Endothelial cell of hepatic sinusoid (primary cell): ENCODE results near the gene WDFY3.

Source experiments
- in situ Hi-C: cut with HindIII; loops from 2 replicates; pipeline ENCODE4 v1.10.0; 2017; ENCODE audit warnings: low sequenced_read_pairs

Gene WDFY3

GRCh38 chr4:84912741-84913140 lies 53.7 kb downstream of the WDFY3 start:
- in situ Hi-C loops: no loop called here

- in situ Hi-C loops: no loop called here
These were observed 57.6 kb downstream of the WDFY3 start for GRCh38 chr4:84908876-84909275.

- in situ Hi-C loops: no loop called here
These were observed 59.3 kb downstream of the WDFY3 start for GRCh38 chr4:84907145-84907544.

GRCh38 chr4:84905646-84906045 lies 60.8 kb downstream of the WDFY3 start:
- in situ Hi-C loops: no loop called here

- in situ Hi-C loops: no loop called here
These were observed 64.7 kb downstream of the WDFY3 start for GRCh38 chr4:84901740-84902281.

GRCh38 chr4:84901173-84901572 lies 65.3 kb downstream of the WDFY3 start:
- in situ Hi-C loops: no loop called here

- in situ Hi-C loops: loop anchor here (5.0 to 10.0 kb wide), 2 partner anchors 52 to 95 kb away; no protein-coding TSS in a partner anchor
These were observed 66.9 kb downstream of the WDFY3 start for GRCh38 chr4:84899616-84900015.

GRCh38 chr4:84897516-84897915 lies 69.0 kb downstream of the WDFY3 start:
- in situ Hi-C loops: loop anchor here (5.0 to 10.0 kb wide), 2 partner anchors 50 to 93 kb away; no protein-coding TSS in a partner anchor

GRCh38 chr4:84895283-84895682 lies 71.2 kb downstream of the WDFY3 start:
- in situ Hi-C loops: loop anchor here (5.0 to 10.0 kb wide), 2 partner anchors 48 to 90 kb away; no protein-coding TSS in a partner anchor

- in situ Hi-C loops: loop anchor here (5.0 to 10.0 kb wide), 2 partner anchors 47 to 90 kb away; no protein-coding TSS in a partner anchor
These were observed 71.9 kb downstream of the WDFY3 start for GRCh38 chr4:84894621-84895020.

- in situ Hi-C loops: loop anchor here (10.0 kb wide), 1 partner anchor 88 kb away; no protein-coding TSS in a partner anchor
These were observed 73.5 kb downstream of the WDFY3 start for GRCh38 chr4:84892950-84893349.

- in situ Hi-C loops: no loop called here
These were observed 78.7 kb downstream of the WDFY3 start for GRCh38 chr4:84887824-84888223.

- in situ Hi-C loops: no loop called here
These were observed 86.8 kb downstream of the WDFY3 start for GRCh38 chr4:84879651-84880200.

GRCh38 chr4:84878546-84878945 lies 87.9 kb downstream of the WDFY3 start:
- in situ Hi-C loops: no loop called here

- in situ Hi-C loops: no loop called here
These were observed 88.4 kb downstream of the WDFY3 start for GRCh38 chr4:84878090-84878489.

- in situ Hi-C loops: no loop called here
These were observed 89.2 kb downstream of the WDFY3 start for GRCh38 chr4:84877051-84877833.

GRCh38 chr4:84875636-84876371 lies 90.7 kb downstream of the WDFY3 start:
- in situ Hi-C loops: no loop called here

- in situ Hi-C loops: no loop called here
These were observed 91.9 kb downstream of the WDFY3 start for GRCh38 chr4:84874619-84875018.

GRCh38 chr4:84870398-84871163 lies 95.9 kb downstream of the WDFY3 start:
- in situ Hi-C loops: no loop called here

- in situ Hi-C loops: no loop called here
These were observed 100.2 kb downstream of the WDFY3 start for GRCh38 chr4:84866295-84866694.
